ENCODE data around the gene FARP1.

Gene FARP1

GRCh38 chr13:98371516-98372023 lies 228.7 kb downstream of the FARP1 start:
- DNase-seq, result no peak

GRCh38 chr13:98372876-98373275 lies 230.0 kb downstream of the FARP1 start:
- DNase-seq, result no peak

- DNase-seq, result no peak
These were observed 231.9 kb downstream of the FARP1 start for GRCh38 chr13:98374750-98375149.

- DNase-seq, result no peak
These were observed 234.9 kb downstream of the FARP1 start for GRCh38 chr13:98377635-98378378.

GRCh38 chr13:98384739-98385138 lies 241.8 kb downstream of the FARP1 start:
- DNase-seq, result no peak

- DNase-seq, result no peak
These were observed 242.7 kb downstream of the FARP1 start for GRCh38 chr13:98385606-98386005.

- no peak for DNase-seq
These were observed 243.7 kb downstream of the FARP1 start for GRCh38 chr13:98386637-98387036.

GRCh38 chr13:98389319-98389718 lies 246.4 kb downstream of the FARP1 start:
- no peak for DNase-seq

GRCh38 chr13:98390086-98390715 lies 247.3 kb downstream of the FARP1 start:
- DNase-seq, result no peak

GRCh38 chr13:98393873-98394272 lies 251.0 kb downstream of the FARP1 start:
- DNase-seq, result no peak

GRCh38 chr13:98394820-98395510 lies 252.1 kb downstream of the FARP1 start:
- no peak for DNase-seq

- DNase-seq, result no peak
These were observed 253.3 kb downstream of the FARP1 start for GRCh38 chr13:98396071-98396710.

GRCh38 chr13:98397221-98397620 lies 254.3 kb downstream of the FARP1 start:
- no peak for DNase-seq

- DNase-seq, result no peak
These were observed 255.0 kb downstream of the FARP1 start for GRCh38 chr13:98397861-98398260.

- DNase-seq, result no peak
These were observed 255.7 kb downstream of the FARP1 start for GRCh38 chr13:98398581-98398980.

- DNase-seq, result no peak
These were observed 256.9 kb downstream of the FARP1 start for GRCh38 chr13:98399756-98400155.

- no peak for DNase-seq
These were observed 259.0 kb downstream of the FARP1 start for GRCh38 chr13:98401934-98402333.

GRCh38 chr13:98403076-98403475 lies 260.2 kb downstream of the FARP1 start:
- DNase-seq, result no peak

- no peak for DNase-seq
These were observed 262.2 kb downstream of the FARP1 start for GRCh38 chr13:98405107-98405571.

GRCh38 chr13:98405690-98406344 lies 262.9 kb downstream of the FARP1 start:
- no peak for DNase-seq

GRCh38 chr13:98406427-98406826 lies 263.5 kb downstream of the FARP1 start:
- no peak for DNase-seq

- no peak for DNase-seq
These were observed 264.1 kb downstream of the FARP1 start for GRCh38 chr13:98406971-98407370.

GRCh38 chr13:98407575-98407974 lies 264.7 kb downstream of the FARP1 start:
- DNase-seq, result no peak

Measured in T-helper 1 cell (primary cell).